Tibial nerve (tissue), 4 donors: Measurements from ENCODE around the gene ARMC7. TPM values are rescaled to one million over a fixed set of nuclear protein-coding genes. Genes with fewer than 3 reads are reported as not detected.

Source experiments
- DNase-seq, 2 donors: peaks; one replicate each; pipeline ENCODE4 v3.0.0-alpha.2; 2019; ENCODE audit warnings: low spot score in 2 of 2
- H3K27ac ChIP-seq, 4 donors: fragments of 200-600 bp; sonication (generic) in 3 of 4; one replicate each; pipeline ENCODE4 v1.5.1; 2017 to 2019; ENCODE audit warnings: mild to moderate bottlenecking in 1 of 4
- H3K27me3 ChIP-seq, 2 donors: fragments of 200-600 bp; sonication (generic) in 1 of 2; one replicate each; pipeline versions ENCODE4 v1.5.1 to v1.6.0; 2017 to 2019
- H3K36me3 ChIP-seq, 3 donors: fragments of 200-600 bp; sonication (generic); one replicate each; pipeline ENCODE4 v1.5.1; 2018 to 2019
- H3K4me1 ChIP-seq, 4 donors: fragments of 200-600 bp; sonication (generic) in 3 of 4; one replicate each; pipeline ENCODE4 v1.5.1; 2017 to 2019
- H3K4me3 ChIP-seq, 4 donors: fragments of 200-600 bp; sonication (generic) in 3 of 4; one replicate each; pipeline ENCODE4 v1.5.1; 2017 to 2019; ENCODE audit warnings: mild to moderate bottlenecking in 1 of 4, moderate library complexity in 1 of 4
- H3K9me3 ChIP-seq, 4 donors: fragments of 200-600 bp; sonication (generic) in 3 of 4; one replicate each; pipeline ENCODE4 v1.5.1; 2017 to 2019
- EP300 ChIP-seq, 2 donors: sonication (generic); formaldehyde crosslinking; IDR thresholded peaks; one replicate each; pipeline ENCODE4 v1.6.1; 2017; ENCODE audit warnings: antibody characterized with exemption in 2 of 2, mild to moderate bottlenecking in 1 of 2
- POLR2A ChIP-seq, 2 donors: fragments of 450-650 bp; IDR thresholded peaks; one replicate each; pipeline ENCODE4 v1.6.1; 2017; ENCODE audit warnings: antibody characterized with exemption in 2 of 2, mild to moderate bottlenecking in 2 of 2, moderate library complexity in 2 of 2
- WGBS, 2 donors: methylation state at CpG; one replicate each; pipeline ENCODE4 v1.1.5; 2018; 5-methylcytosine and 5-hydroxymethylcytosine counted together
- total RNA-seq, 4 donors: library from RNA; depleted of rRNA; stranded (reverse); fragments of >200 nt; gene quantifications; one replicate each; pipeline ENCODE4 v1.1.0, GENCODE V29; 2016
- TF ChIP-seq, protein P1 (sequence below), 5 experiments: fragments of 200-600 bp in 3 of 5; fragments of 450-650 bp in 2 of 5; sonication (generic) in 3 of 5; IDR thresholded peaks; one replicate each; pipeline ENCODE4 v1.5.1; 2016 to 2019; ENCODE audit warnings: antibody characterized with exemption in 5 of 5, mild to moderate bottlenecking in 3 of 5, moderate library complexity in 2 of 5

ARMC7 gene
- total RNA-seq, 4 donors from 2014 or later: 4.2 to 12.0 (median 8.3) TPM

DNA sequence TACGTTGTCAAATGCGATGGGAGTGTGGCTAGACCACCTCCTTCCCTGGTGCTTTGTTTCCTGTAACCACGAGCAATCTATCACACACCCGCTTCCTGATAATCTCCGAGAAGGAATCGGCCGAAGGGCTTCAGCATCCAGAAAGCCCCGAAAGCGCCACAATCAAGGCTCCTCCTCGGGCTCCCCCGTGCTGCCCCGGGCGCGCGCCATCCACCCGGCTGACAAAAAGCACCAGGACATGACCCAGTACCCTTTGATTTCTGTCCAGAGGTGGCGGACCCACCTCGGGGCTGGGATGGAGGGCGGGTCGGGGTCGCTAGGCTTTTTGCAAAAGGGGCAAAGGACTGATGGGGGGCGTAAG is 743 bp upstream of the ARMC7 start:
- no peak overlapping the region for H3K27ac ChIP-seq
- peaks cover 0 to 19% (median 0%) of the 10 kb centered on the region in 3 donors for H3K36me3 ChIP-seq
- WGBS, 2 donors: 7 to 9% methylated on average over 12 to 20 of the region's 22 CpGs

GRCh38 chr17:75110234-75110937 is 617 bp downstream of the ARMC7 start:
- no peaks in the 10 kb centered on the region for H3K9me3 ChIP-seq
- H3K4me3 ChIP-seq: peak overlapping the region; percentile 52 to 97 (median 81)
- DNase-seq: no peak
- peak overlapping the region; percentile 44 to 86 (median 71) for H3K27ac ChIP-seq
- WGBS, 2 donors: 24 to 26% methylated on average over 32 to 37 of the region's 40 CpGs
- peaks cover 0 to 48% (median 28%) of the 10 kb centered on the region in 4 donors for H3K4me1 ChIP-seq
- TF ChIP-seq EP300 (IDR thresholded peaks at IDR 0.05): no peak
- TF ChIP-seq POLR2A (IDR thresholded peaks at IDR 0.05): no peak
- TF ChIP-seq, protein P1, sequence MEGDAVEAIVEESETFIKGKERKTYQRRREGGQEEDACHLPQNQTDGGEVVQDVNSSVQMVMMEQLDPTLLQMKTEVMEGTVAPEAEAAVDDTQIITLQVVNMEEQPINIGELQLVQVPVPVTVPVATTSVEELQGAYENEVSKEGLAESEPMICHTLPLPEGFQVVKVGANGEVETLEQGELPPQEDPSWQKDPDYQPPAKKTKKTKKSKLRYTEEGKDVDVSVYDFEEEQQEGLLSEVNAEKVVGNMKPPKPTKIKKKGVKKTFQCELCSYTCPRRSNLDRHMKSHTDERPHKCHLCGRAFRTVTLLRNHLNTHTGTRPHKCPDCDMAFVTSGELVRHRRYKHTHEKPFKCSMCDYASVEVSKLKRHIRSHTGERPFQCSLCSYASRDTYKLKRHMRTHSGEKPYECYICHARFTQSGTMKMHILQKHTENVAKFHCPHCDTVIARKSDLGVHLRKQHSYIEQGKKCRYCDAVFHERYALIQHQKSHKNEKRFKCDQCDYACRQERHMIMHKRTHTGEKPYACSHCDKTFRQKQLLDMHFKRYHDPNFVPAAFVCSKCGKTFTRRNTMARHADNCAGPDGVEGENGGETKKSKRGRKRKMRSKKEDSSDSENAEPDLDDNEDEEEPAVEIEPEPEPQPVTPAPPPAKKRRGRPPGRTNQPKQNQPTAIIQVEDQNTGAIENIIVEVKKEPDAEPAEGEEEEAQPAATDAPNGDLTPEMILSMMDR (IDR thresholded peaks at IDR 0.05): no peak
- peaks cover 0 to 10% (median 0%) of the 10 kb centered on the region in 3 donors for H3K36me3 ChIP-seq
- H3K27me3 ChIP-seq: no peaks in the 10 kb centered on the region

More for the DNA sequence above, 743 bp upstream of the ARMC7 start:
- no peaks in the 10 kb centered on the region for H3K27me3 ChIP-seq
- TF ChIP-seq POLR2A (IDR thresholded peaks at IDR 0.05) (no peak), EP300 (IDR thresholded peaks at IDR 0.05) (no peak)
- TF ChIP-seq, protein P1 (IDR thresholded peaks at IDR 0.05): no peak
- H3K4me3 ChIP-seq: peak overlapping the region; percentile 52 to 97 (median 81)
- H3K9me3 ChIP-seq: no peaks in the 10 kb centered on the region
- DNase-seq: no peak
- H3K4me1 ChIP-seq: peaks cover 0 to 36% (median 18%) of the 10 kb centered on the region in 4 donors

DNA sequence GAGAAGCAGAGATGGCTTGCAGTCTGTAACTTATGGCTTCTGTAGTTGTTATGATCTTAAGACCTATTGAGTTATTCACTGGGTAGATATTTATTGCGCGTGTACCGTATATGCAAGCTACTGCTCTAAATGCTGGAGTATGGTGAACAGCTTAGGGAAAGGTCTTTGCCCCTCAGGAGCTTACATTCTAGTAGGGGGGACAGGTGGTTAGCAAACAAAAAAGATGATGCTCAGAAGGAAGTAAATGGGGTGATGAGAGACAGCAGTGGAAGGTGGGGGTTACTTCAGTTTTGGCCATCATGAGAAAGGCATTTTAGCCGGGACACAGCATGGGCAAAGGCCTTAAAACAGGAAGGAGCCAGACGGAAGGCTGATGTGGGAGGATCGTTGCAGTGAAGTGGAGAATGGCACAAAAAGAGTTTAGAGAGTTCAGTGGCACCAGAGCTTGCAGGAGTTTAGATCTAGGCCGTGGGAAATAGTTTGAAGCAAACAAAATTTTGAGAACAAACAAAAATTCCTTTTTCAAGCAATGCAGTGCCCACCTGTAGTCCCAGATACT is 2.1 kb downstream of the ARMC7 start:
- H3K4me1 ChIP-seq: peaks cover 0 to 63% (median 30%) of the 10 kb centered on the region in 4 donors
- H3K27ac ChIP-seq: no peak overlapping the region
- H3K27me3 ChIP-seq: no peaks in the 10 kb centered on the region
- 76 to 78% methylated on average over 7 of the region's 7 CpGs for WGBS, 2 donors
- DNase-seq: no peak
- TF ChIP-seq POLR2A (IDR thresholded peaks at IDR 0.05): no peak
- TF ChIP-seq, protein P1 (IDR thresholded peaks at IDR 0.05): no peak
- TF ChIP-seq EP300 (IDR thresholded peaks at IDR 0.05): no peak
- no peaks in the 10 kb centered on the region for H3K9me3 ChIP-seq
- peaks cover 0 to 5% (median 0%) of the 10 kb centered on the region in 3 donors for H3K36me3 ChIP-seq
- no peak overlapping the region for H3K4me3 ChIP-seq

DNA sequence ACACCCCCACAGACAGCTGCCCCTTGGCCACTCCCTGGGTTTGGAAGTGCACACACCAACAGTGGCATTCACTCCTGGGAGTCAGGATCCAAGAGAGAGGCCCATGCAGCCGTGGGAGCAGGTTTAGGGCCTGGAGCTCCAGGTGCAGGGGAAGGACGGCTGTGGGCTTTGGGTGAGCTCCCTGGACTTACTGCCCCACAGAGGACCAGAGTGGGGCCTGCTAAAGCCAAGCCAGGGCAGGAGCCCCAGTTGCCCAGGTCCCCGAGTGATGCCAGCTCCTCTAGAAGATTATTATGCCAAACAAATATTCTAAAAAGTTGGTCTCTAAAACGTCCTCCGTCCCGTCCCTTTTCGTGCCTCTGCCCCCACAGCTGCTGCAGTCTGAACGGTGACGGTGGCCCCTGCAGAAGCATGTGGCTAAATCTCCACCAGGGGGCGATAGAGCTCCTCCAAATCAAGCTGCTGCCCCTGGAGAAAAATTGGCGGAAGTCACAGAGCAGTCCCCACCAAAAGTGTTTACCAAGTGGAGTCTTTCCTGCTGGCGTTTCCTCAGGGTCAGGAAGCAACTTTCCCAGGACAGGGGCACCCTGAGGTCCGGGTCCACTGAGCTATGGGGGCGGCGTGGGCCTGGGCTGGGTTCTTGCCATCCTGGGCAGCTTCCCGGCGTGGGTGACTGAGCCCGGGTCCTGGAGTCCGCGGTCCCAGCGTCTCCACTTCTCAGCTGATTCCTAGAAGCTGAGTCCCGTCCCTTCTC is 4.2 kb downstream of the ARMC7 start:
- peak; percentile 41 to 48 for TF ChIP-seq EP300 (IDR thresholded peaks at IDR 0.05)
- no peak for TF ChIP-seq POLR2A (IDR thresholded peaks at IDR 0.05)
- TF ChIP-seq, protein P1 (IDR thresholded peaks at IDR 0.05): peak; percentile 91 to 97 (median 95)
- Histone ChIP-seq H3K4me1 (peaks cover 0 to 61% (median 28%) of the 10 kb centered on the region in 4 donors), H3K36me3 (peaks cover 0 to 8% (median 0%) of the 10 kb centered on the region in 3 donors), H3K27me3 (no peaks in the 10 kb centered on the region), H3K4me3 (peak overlapping the region; percentile 30 to 75 (median 57)), H3K27ac (peak overlapping the region; percentile 62 to 94 (median 90)), H3K9me3 (no peaks in the 10 kb centered on the region)
- 2% methylated on average over 22 of the region's 22 CpGs for WGBS, 2 donors
- DNase-seq: peak; percentile 88 to 98
